HG03460 (cell line): Measurements from ENCODE around the gene ARSI.

Experiments
- ATAC-seq: cut with Tn5 transposase; IDR thresholded peaks from one replicate; pipeline ENCODE4 v1.9.1; 2021; ENCODE audit not compliant: unreplicated experiment

Gene ARSI

DNA sequence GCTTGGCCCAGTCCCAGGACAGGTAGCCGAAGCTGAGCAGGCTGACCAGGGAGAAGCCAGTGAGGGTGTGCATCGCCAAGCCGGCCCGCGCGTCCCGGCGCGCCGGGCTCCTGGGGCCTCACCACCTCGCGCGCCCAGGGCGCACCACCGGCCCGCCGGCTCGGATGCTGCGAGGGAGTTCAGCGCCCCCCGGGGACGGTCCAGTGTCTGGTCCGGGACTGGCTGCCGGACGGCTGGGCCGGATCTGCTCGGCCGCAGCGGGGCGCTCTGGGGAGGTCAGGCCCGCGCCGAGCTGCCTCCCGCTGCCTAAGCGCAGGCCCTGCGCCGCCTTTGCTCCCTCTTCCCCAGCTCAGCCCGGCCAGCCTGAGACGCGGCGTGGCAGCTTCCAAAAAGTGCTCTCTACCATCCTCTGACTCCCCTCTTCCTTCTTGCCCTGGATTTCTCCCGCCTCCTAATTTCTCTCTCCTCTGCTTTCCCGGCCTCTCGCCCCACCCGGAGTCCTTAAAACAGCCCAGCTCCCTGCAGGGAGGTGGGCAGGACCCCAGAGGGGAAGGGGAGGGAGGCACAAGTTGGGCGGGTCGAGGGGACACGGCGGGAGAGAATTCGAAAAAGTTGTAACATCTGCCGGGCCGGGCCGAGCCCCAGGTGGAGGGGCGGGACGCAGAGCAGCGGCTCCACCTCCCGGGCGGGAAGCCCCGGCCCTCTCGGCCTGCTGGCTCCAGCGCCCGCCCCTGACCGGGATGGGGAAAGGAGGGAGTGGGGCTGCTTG lies at the start of gene ARSI:
Gene ARSI, minus strand, starts transcription at position 605 of the 769 bp plus-strand sequence. Its CDS starts 532 bp downstream, at position 73.
- no peak for ATAC-seq

DNA sequence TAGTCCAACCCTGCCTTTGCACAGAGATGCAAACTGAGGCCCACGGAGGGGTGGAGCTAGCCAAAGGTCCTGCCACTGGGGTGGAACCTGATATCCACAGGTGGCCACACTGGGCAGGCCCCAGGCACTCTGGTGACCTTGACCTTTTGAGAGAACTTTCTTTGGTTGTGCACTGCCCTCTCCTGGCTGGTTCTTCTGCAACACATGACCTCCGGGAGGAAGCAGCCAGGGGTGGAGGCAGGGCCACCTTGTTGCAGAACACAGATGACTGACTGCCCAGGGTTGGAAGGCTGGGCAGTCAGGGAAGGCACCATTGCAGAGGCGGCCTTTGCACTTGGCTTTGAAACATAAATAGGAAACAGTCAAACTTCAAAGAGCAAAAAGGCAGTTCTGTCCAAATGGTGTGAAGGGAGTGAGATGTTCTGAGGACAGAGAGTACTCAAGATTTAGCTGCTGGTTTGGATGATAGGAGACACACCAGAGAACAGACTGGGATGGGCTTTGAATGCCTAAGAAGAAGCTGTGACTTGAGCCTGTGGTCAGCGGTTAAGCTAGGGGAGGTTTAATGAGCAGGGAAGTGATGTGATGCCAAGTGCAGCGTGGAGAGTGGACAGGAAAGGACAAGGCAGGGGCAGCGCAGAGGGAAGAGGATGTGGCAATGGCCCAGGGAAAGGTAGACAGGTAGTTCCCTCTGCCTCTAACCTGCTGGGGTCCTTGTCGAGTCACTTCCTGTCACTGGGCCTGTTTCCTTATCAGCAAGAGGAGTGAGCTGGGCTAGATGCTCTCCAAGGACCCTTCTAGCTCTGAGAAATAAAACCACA lies 48.0 kb upstream of the ARSI start:
- peak; percentile 94 for ATAC-seq

GRCh38 chr5:150349681-150350275 lies 47.1 kb upstream of the ARSI start:
- ATAC-seq, result no peak

DNA sequence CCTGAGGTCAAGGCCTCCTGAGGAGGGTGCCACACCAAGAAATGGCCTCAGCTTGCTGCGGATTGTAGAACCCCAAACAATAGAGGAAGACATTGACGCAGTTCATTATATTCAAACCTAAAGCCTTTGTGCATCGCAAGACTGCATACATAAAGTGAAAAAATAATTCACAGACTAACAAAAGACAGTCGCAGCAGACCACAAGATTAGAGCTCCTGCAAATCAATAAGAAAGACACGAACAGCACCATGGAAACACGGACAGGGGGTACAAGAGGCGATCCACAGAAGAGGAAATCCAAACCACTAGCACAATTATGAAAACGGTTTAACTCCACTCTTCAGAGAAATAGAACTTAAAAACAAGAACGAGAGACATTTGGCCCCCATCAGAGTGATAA lies 44.7 kb upstream of the ARSI start:
- no peak for ATAC-seq

DNA sequence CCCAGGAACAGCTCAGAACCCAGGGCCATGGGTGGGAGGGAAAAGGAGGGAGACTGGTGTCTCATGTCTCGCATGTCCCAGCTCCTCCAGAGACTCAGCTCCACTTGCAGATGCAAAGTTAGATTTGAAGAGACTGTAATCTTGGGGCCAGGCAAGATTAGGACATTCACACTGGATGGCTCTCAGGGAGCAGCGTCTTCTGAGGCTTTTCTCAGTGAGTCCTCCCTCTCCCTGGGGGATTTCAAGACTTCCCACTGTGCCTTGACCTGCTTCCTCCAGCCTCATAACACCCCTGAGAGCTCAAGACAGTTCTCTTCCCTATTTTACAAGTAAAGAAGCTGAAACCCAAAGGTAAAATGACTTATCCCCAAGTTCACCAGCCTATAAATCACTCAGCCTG lies 44.3 kb upstream of the ARSI start:
- ATAC-seq, result no peak

- no peak for ATAC-seq
Observed at GRCh38 chr5:150346592-150346991, 43.9 kb upstream of the ARSI start.

DNA sequence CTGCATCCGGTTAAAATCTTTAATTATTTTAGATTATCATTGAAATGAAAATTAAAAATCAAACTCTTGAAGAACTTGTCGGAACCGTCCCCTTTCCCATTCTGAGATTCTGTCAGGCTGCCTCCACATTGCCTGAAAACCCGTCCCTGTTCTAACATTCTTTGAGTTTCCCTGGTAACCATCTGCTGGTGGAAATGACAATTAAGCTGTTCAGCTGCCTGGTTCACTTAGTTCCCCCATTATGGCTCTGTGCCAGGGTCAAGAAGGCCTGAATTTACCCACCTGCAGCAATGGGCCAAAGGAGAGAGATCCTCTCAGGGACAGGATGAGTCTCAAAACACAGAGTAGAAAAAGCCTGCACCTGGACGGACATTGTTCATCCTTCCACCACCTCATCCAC lies 43.0 kb upstream of the ARSI start:
- ATAC-seq, result no peak

- ATAC-seq, result no peak
Observed at GRCh38 chr5:150343994-150344631, 41.4 kb upstream of the ARSI start.

DNA sequence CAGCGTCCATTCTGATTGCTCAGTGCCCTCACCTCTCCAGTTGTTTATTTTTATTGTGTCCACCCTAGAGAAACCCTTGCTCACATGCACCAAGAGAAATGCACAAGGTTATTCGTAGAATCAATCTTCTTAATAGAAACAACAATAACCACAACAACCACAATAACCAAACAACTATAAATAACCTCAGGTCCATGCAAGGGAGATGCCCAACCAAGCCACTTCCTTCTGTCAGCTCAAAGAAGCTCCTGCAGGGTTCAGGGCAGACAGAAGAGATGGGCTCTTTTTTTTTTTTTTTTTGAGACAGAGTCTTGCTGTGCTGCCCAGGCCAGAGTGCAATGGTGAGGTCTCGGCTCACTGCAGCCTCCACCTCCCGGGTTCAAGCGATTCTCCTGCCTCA lies 39.9 kb upstream of the ARSI start:
- no peak for ATAC-seq

- no peak for ATAC-seq
Observed at GRCh38 chr5:150341989-150342388, 39.3 kb upstream of the ARSI start.

DNA sequence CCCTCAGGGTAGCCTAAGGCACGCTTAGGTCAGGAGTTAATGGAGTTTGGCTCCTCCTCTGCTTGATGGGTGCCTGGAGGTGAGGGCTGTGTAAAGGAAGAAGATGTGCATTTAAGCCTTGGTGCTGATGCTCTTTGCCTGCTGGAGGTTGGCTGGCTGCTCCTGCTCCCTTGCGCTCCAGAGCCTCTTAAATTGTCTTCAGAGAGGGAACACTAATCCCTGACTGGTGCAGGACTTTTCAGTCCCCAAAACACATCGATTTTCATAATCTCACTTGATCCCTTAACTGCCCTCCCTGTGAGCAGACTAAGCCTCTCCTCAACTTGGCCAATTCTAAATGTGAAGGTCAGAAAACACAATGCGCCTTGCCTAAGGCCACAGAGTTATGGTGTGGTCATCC lies 38.6 kb upstream of the ARSI start:
- ATAC-seq, result no peak

DNA sequence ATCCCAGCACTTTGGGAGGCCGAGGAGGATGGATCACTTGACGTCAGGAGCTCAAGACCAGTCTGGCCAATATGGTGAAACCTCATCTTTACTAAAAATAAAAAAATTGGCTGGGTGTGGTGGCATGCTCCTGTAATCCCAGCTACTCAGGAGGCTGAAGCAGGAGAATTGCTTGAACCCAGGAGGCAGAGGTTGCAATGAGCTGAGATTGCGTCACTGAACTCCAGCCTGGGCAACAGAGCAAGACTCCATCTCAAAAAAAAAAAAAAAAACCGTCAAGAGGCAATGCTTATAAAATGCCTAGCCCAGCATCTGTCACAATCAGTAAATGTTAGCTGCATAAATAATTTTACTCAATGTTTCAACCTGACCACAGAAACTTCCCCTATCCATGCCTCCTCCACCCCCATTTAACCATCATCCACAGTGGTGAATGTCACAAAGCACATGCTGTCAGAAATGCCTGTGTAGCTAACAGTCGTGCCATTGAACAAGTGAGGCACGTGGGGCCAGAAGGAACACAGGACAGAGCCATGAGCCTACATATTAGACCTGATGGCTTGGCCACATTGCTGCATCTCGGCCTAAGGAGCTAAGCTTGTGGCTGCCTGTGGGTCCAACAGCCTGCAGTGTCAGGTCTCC lies 38.0 kb upstream of the ARSI start:
- ATAC-seq, result no peak

- ATAC-seq, result no peak
Observed at GRCh38 chr5:150339841-150340240, 37.1 kb upstream of the ARSI start.

GRCh38 chr5:150339165-150339564 lies 36.5 kb upstream of the ARSI start:
- ATAC-seq, result no peak

DNA sequence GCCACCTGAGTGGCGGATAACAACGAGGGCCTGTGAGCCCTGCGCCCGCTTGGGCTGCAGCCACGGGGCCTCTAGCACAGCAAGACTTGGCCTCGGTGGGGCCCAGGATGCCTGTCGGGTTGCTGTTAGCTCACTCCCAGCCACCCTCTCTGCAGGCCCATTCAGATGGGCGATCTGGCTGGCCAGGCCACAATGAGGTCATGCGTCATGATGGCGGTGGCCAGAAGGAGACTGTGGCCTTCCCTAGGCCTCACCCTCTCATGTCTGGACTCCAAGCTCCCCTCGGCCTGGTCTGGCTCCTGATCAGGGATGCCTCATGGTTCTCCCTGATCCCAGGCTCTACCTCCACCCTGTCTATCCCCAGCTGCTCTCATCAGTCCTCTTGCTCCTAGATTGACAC lies 35.8 kb upstream of the ARSI start:
- no peak for ATAC-seq

GRCh38 chr5:150335778-150336177 lies 33.1 kb upstream of the ARSI start:
- no peak for ATAC-seq

DNA sequence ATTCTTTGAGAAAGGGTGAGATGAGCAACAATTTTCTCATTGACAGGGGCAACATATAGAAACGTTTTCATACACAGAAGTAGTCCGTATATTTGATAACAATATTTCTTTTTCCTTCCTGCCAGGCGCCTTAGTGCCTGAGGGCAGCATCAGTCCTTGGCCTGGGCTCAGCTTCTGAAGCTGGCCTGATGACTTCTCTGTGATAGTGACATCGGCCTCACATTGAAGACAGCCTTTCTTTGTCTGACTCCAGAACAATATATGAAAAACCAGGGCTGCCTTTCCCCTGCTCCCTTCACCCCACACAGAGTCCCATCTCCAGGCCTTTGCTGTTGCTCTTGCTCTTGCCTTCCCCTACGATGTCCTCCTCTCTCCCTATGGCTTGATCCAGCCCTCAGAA lies 30.7 kb upstream of the ARSI start:
- ATAC-seq, result no peak

GRCh38 chr5:150329881-150330876 lies 27.5 kb upstream of the ARSI start:
- ATAC-seq, result no peak

GRCh38 chr5:150329038-150329437 lies 26.3 kb upstream of the ARSI start:
- no peak for ATAC-seq

DNA sequence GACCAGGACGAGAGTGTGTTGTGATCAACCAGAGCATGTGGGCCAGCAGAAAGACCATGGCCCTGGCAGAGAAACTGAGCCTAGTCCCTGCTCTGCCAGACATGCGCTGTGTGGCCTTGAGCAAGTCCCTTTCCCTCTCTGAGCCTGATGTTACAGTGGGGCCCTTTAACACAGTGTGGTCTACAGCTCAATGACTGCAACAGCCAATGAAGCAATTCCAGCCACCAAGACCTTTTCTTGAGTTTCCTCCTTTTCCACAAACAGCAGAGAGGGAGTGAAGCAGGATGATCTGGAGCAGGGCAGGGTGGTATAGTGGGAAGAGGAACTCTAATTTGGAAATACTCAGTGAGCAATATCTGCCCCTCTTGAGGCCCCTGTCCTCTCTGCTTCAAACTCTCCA lies 25.8 kb upstream of the ARSI start:
- no peak for ATAC-seq
